NCI-H1048 (cell line): ENCODE measurements around the gene GOLGA2.

Experiments
- DNase-seq: peaks from one replicate; lab custom pipeline; 2025; lab: John Stamatoyannopoulos, UW

The GOLGA2 gene

GRCh38 chr9:128275198-128276007 is at the start of gene GOLGA2:
GOLGA2 (minus strand) TSS chr9:128276007; CDS start chr9:128275976, 31 bp downstream.
- DNase-seq, result no peak

GRCh38 chr9:128324401-128324800 is 48.6 kb upstream of the GOLGA2 start:
- no peak for DNase-seq

- DNase-seq, result no peak
These were observed 48.0 kb upstream of the GOLGA2 start for GRCh38 chr9:128323791-128324190.

GRCh38 chr9:128323212-128323730 is 47.5 kb upstream of the GOLGA2 start:
- DNase-seq, result no peak

- DNase-seq, result peak; percentile 93
These were observed 46.8 kb upstream of the GOLGA2 start, which contains the start of the genes COQ4 and TRUB2 for GRCh38 chr9:128322404-128323211. COQ4 (plus strand) TSS chr9:128322839; CDS start chr9:128322859, 20 bp downstream. TRUB2 (minus strand) TSS chr9:128322447; CDS start chr9:128322408, 39 bp downstream.

GRCh38 chr9:128321879-128322403 is 46.1 kb upstream of the GOLGA2 start:
- no peak for DNase-seq

GRCh38 chr9:128321343-128321742 is 45.5 kb upstream of the GOLGA2 start:
- no peak for DNase-seq

- no peak for DNase-seq
These were observed 41.8 kb upstream of the GOLGA2 start for GRCh38 chr9:128317629-128318028.

GRCh38 chr9:128316421-128316820 is 40.6 kb upstream of the GOLGA2 start:
- DNase-seq, result no peak

GRCh38 chr9:128314697-128315096 is 38.9 kb upstream of the GOLGA2 start:
- DNase-seq, result no peak

GRCh38 chr9:128310461-128310860 is 34.7 kb upstream of the GOLGA2 start:
- no peak for DNase-seq

- DNase-seq, result no peak
These were observed 33.7 kb upstream of the GOLGA2 start for GRCh38 chr9:128309551-128309950.

- no peak for DNase-seq
These were observed 29.1 kb upstream of the GOLGA2 start for GRCh38 chr9:128304971-128305288.

GRCh38 chr9:128304136-128304970 is 28.5 kb upstream of the GOLGA2 start:
- DNase-seq, result no peak

- no peak for DNase-seq
These were observed 23.0 kb upstream of the GOLGA2 start for GRCh38 chr9:128298535-128299482.

GRCh38 chr9:128297221-128297773 is 21.5 kb upstream of the GOLGA2 start:
- DNase-seq, result no peak

GRCh38 chr9:128296340-128297220 is 20.8 kb upstream of the GOLGA2 start:
- no peak for DNase-seq

GRCh38 chr9:128294142-128294541 is 18.3 kb upstream of the GOLGA2 start:
- no peak for DNase-seq

- no peak for DNase-seq
These were observed 17.3 kb upstream of the GOLGA2 start for GRCh38 chr9:128293091-128293490.
